Brain microvascular endothelial cell (primary cell): ENCODE data around the gene WDR20.
A peak's percentile ranks its signal among the peaks of the same experiment; 100 is the strongest.

Experiments used
- DNase-seq: peaks from one replicate; pipeline ENCODE4 v3.0.0-alpha.2; 2020
- H3K27ac ChIP-seq: fragments of 250-450 bp; sonication (Bioruptor Pico); 2 replicates; pipeline ENCODE4 v1.5.1; 2020; ENCODE audit warnings: mild to moderate bottlenecking, moderate library complexity
- H3K27me3 ChIP-seq: fragments of 250-450 bp; sonication (Bioruptor Pico); replicated peaks from 2 replicates; pipeline ENCODE4 v1.5.1; 2020; ENCODE audit warnings: mild to moderate bottlenecking
- H3K36me3 ChIP-seq: fragments of 250-450 bp; sonication (Bioruptor Pico); replicated peaks from 2 replicates; pipeline ENCODE4 v1.5.1; 2020; ENCODE audit warnings: mild to moderate bottlenecking
- H3K4me3 ChIP-seq: 2 replicates; pipeline ENCODE4 v1.5.1; 2011; ENCODE audit warnings: low read depth, mild to moderate bottlenecking, control low read depth, low read length, moderate library complexity
- CTCF ChIP-seq: IDR thresholded peaks from 2 replicates; pipeline ENCODE4 v1.5.1; 2011; ENCODE audit warnings: low read depth, mild to moderate bottlenecking, moderate library complexity, low read length, control low read depth, inconsistent platforms; ENCODE audit errors: missing control alignments
- in situ Hi-C: cut with HindIII; loops from 2 replicates; pipeline ENCODE4 v1.10.0; 2017; ENCODE audit warnings: low sequenced_read_pairs, low pct_ligation_motif_present

WDR20 gene, protein sequence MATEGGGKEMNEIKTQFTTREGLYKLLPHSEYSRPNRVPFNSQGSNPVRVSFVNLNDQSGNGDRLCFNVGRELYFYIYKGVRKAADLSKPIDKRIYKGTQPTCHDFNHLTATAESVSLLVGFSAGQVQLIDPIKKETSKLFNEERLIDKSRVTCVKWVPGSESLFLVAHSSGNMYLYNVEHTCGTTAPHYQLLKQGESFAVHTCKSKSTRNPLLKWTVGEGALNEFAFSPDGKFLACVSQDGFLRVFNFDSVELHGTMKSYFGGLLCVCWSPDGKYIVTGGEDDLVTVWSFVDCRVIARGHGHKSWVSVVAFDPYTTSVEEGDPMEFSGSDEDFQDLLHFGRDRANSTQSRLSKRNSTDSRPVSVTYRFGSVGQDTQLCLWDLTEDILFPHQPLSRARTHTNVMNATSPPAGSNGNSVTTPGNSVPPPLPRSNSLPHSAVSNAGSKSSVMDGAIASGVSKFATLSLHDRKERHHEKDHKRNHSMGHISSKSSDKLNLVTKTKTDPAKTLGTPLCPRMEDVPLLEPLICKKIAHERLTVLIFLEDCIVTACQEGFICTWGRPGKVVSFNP

DNA sequence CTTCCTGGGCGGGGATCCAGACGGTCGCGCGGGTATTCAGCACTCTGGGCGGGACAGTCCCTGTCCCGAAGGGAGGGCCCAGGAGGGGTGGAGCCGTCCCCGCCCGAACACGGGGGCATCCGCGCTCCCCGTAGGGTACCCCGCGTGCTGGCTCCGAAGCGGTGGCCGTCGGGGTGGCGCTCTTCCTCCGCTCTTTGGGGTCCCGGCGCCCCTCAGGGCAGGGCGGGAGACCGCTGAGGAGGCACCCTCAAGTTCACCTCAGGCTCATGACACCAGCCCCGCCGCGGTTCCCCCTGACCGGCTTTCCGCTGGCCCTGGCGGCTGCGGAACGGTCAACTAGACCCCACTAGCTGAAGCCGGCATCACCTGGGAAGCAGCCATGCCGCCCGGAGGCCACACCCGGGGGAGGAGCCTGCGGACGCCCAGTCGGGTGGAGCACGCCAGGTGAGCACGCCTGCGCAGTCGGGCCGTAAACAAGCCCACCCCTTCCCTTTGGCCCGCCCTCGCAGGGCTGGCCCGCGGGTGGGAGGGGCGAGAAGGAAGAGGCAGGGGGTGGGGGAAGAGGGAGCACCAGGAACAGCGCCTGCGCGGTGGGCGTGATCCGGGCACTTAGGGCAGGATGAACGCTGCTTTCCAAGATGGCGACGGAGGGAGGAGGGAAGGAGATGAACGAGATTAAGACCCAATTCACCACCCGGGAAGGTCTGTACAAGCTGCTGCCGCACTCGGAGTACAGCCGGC is at the start of gene WDR20:
WDR20 (plus strand) TSS at position 612 of the 741 bp plus-strand sequence; CDS start at position 639, 27 bp downstream.
- in situ Hi-C loops, result no loop called here
- H3K27me3 ChIP-seq, result no peaks in the 10 kb centered on the region
- TF ChIP-seq CTCF, result no peak
- peak within 1 kb of the TSS; percentile 97 for H3K4me3 ChIP-seq
- peak within 1 kb of the TSS; percentile 76 for H3K27ac ChIP-seq
- peak; percentile 93 for DNase-seq
- no peaks in the 10 kb centered on the region for H3K36me3 ChIP-seq

- in situ Hi-C loops, result no loop called here
- no peak for TF ChIP-seq CTCF
- no peaks in the 10 kb centered on the region for H3K27me3 ChIP-seq
- no peak overlapping the region for H3K27ac ChIP-seq
- no peak for DNase-seq
- no peak overlapping the region for H3K4me3 ChIP-seq
- no peaks in the 10 kb centered on the region for H3K36me3 ChIP-seq
These were observed 49.0 kb upstream of the WDR20 start for GRCh38 chr14:102090713-102091112.

DNA sequence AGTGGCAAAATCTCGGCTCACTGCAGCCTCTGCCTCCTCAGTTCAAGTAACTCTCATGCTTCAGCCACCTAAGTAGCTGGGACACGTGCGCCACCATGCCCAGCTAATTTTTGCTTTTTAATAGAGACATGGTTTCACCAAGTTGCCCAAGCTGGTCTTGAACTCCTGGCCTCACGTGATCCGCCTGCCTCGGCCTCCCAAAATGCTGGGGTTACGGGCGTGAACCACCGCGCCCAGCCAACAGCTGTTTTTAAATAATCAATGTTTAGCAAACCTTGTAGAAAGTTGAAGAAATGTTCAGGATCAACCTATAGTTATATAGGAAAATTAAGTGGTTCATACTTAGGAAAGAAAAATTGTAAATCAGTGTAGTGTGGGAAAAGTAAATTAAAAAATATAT is 46.9 kb upstream of the WDR20 start:
- Histone ChIP-seq H3K4me3 (no peak overlapping the region), H3K27me3 (no peaks in the 10 kb centered on the region), H3K27ac (no peak overlapping the region), H3K36me3 (no peaks in the 10 kb centered on the region)
- no peak for DNase-seq
- TF ChIP-seq CTCF, result no peak
- in situ Hi-C loops, result no loop called here

DNA sequence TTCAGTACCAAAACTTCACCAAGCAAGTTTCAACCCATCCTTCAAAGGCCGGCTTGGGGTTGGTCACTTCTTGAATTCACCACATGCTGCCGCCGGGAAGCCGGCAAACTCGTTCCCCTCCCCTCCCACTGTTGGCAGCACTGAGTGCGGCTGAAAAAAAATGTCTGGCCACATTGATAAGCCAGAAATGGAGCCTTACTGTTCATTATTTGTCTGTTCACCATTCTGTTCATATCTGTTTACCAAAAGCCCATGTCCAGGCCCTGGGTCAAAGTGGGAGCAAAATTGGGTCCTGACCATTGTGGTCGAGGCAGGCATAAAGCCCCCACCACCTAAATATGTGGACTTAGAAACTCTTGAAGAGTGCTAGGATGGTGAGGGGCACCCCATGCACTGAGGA is 45.6 kb upstream of the WDR20 start:
- TF ChIP-seq CTCF, result no peak
- in situ Hi-C loops, result no loop called here
- H3K27me3 ChIP-seq, result no peaks in the 10 kb centered on the region
- no peak overlapping the region for H3K27ac ChIP-seq
- no peak for DNase-seq
- no peak overlapping the region for H3K4me3 ChIP-seq
- H3K36me3 ChIP-seq, result no peaks in the 10 kb centered on the region

GRCh38 chr14:102095231-102095870 is 44.3 kb upstream of the WDR20 start:
- Histone ChIP-seq H3K4me3 (no peak overlapping the region), H3K27me3 (no peaks in the 10 kb centered on the region), H3K27ac (no peak overlapping the region), H3K36me3 (no peaks in the 10 kb centered on the region)
- DNase-seq, result peak; percentile 27
- in situ Hi-C loops, result no loop called here
- no peak for TF ChIP-seq CTCF
